PFSK-1 (cell line): ENCODE data around the gene PTPMT1.

Experiments used
- POLR2AphosphoS5 ChIP-seq: IDR thresholded peaks from 2 replicates; pipeline ENCODE4 v1.6.1; 2012; ENCODE audit warnings: low read depth, mild to moderate bottlenecking, control low read depth, low read length, moderate library complexity
- SIN3A ChIP-seq: IDR thresholded peaks from 2 replicates; pipeline ENCODE4 v1.6.1; 2012; ENCODE audit warnings: mild to moderate bottlenecking, low read length, moderate library complexity, borderline replicate concordance; ENCODE audit not compliant: insufficient read depth
- TF ChIP-seq, protein P1 (sequence below), 2 experiments: IDR thresholded peaks; 2 replicates each; pipeline versions ENCODE4 v1.6.1 to v1.8.0; 2011 to 2012; ENCODE audit warnings: low read depth in 2 of 2, low read length in 2 of 2, control low read depth in 1 of 2, inconsistent platforms in 1 of 2, mild to moderate bottlenecking in 1 of 2, moderate library complexity in 1 of 2; ENCODE audit not compliant: insufficient read depth in 1 of 2

- TF ChIP-seq, protein P1, sequence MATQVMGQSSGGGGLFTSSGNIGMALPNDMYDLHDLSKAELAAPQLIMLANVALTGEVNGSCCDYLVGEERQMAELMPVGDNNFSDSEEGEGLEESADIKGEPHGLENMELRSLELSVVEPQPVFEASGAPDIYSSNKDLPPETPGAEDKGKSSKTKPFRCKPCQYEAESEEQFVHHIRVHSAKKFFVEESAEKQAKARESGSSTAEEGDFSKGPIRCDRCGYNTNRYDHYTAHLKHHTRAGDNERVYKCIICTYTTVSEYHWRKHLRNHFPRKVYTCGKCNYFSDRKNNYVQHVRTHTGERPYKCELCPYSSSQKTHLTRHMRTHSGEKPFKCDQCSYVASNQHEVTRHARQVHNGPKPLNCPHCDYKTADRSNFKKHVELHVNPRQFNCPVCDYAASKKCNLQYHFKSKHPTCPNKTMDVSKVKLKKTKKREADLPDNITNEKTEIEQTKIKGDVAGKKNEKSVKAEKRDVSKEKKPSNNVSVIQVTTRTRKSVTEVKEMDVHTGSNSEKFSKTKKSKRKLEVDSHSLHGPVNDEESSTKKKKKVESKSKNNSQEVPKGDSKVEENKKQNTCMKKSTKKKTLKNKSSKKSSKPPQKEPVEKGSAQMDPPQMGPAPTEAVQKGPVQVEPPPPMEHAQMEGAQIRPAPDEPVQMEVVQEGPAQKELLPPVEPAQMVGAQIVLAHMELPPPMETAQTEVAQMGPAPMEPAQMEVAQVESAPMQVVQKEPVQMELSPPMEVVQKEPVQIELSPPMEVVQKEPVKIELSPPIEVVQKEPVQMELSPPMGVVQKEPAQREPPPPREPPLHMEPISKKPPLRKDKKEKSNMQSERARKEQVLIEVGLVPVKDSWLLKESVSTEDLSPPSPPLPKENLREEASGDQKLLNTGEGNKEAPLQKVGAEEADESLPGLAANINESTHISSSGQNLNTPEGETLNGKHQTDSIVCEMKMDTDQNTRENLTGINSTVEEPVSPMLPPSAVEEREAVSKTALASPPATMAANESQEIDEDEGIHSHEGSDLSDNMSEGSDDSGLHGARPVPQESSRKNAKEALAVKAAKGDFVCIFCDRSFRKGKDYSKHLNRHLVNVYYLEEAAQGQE (IDR thresholded peaks at IDR 0.05; ENCODE audit: insufficient read depth in 1 of 2, low read depth in 2 of 2, low read length in 2 of 2): no peak
- TF ChIP-seq SIN3A (no peak), POLR2AphosphoS5 (no peak)
Observed at GRCh38 chr11:47564933-47565339, 463 bp upstream of the PTPMT1 start.
